Measurements from ENCODE around the gene ROBO4.

DNA sequence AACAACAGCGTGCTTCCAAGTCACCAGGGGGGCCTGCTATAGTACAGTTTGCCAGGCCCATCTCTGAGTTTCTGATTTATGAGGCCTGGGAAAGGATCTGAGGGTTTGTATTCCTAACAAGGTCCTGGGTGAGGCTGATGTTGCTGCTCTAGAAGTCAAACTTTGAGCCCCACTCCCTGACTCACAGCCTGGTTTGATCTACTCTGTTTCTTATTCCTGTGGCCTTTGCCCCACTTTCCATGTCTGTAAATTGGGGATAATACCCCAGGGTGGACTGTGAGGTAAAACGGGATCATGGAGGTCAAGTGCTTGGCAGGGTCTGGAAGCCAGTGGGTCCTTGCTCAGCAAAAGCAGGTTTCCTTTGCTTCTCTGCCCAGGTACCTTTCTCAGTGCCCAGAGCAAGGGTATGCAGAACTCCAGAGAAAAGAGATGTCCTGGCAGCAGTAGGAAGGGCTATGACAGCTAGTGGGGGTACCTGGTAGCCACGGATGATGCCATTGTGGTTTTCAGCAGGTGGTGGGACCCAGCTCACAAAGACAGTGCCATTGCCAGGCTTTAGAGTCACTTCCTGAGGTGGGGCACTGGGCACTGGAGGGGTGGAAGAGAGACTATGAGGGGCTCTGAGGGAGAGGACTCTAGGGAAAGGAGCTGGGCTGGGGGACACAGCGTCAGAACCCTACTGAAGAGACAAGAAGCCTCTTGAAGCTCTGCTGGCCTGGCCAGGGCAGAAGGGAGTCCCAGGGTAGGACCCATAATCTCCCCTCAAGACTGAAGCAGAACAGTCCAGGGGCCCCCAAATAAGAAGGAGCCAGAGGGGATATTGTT lies 2.8 kb downstream of the ROBO4 start:
- TF ChIP-seq, protein P1, sequence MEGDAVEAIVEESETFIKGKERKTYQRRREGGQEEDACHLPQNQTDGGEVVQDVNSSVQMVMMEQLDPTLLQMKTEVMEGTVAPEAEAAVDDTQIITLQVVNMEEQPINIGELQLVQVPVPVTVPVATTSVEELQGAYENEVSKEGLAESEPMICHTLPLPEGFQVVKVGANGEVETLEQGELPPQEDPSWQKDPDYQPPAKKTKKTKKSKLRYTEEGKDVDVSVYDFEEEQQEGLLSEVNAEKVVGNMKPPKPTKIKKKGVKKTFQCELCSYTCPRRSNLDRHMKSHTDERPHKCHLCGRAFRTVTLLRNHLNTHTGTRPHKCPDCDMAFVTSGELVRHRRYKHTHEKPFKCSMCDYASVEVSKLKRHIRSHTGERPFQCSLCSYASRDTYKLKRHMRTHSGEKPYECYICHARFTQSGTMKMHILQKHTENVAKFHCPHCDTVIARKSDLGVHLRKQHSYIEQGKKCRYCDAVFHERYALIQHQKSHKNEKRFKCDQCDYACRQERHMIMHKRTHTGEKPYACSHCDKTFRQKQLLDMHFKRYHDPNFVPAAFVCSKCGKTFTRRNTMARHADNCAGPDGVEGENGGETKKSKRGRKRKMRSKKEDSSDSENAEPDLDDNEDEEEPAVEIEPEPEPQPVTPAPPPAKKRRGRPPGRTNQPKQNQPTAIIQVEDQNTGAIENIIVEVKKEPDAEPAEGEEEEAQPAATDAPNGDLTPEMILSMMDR (IDR thresholded peaks at IDR 0.05) = no peak
- TF ChIP-seq POLR2A (IDR thresholded peaks at IDR 0.05) = no peak

All from uterus (tissue), 2 donors.